Heart left ventricle (tissue), 13 donors: ENCODE measurements around the gene ACE.

Experiments
- CTCF ChIP-seq, 12 donors: fragments of 200-600 bp; sonication (generic) in 4 of 12; IDR thresholded peaks; one replicate each; pipeline versions ENCODE4 v1.5.0 to v1.8.0; 2018 to 2022; ENCODE audit warnings: antibody characterized with exemption in 12 of 12, mild to moderate bottlenecking in 5 of 12
- POLR2A ChIP-seq, 2 donors: fragments of 450-650 bp; IDR thresholded peaks; one replicate each; pipeline ENCODE4 v1.6.1; 2017; ENCODE audit warnings: antibody characterized with exemption in 2 of 2, mild to moderate bottlenecking in 2 of 2, moderate library complexity in 2 of 2
- donor health status: ischemic (EF 13 %, LVEDD 7.1; RV severe dilation, severe dysfunction).
- donor health status: DM: no; HTN: yes; CAD: no.
- donor health status: DM: no; HTN: no; CAD: no.
- donor health status: ischemic (EF 25% LVEDD 6.9; RV normal size, moderate dysfunction).
- donor health status: ischemic (EF 25% LVEDD 5.7; RV mildly dilated, moderate dysfunction).
- donor health status: ischemic (EF 35%, LVEDD 5.7; RV mildly dilated, moderate dysfunction).
- donor health status: nonischemic (EF 11% LVEDD 7.7; RV severe dilation, severe dysfunction).
- donor health status: DM: yes; HTN: yes; CAD: no.
- donor health status: PGD.
- donor health status: ischemic (EF 29% LVEDD 5.4; RV normal size, mild dysfunction).
- donor health status: nonischemic (EF 23%, LVEDD 6.1; RV moderate dilation, normal function).

- TF ChIP-seq CTCF (IDR thresholded peaks at IDR 0.05) (no peak), POLR2A (IDR thresholded peaks at IDR 0.05) (no peak)
Measured at GRCh38 chr17:63430223-63430622, 46.6 kb upstream of the ACE start.
